ENCODE measurements around the gene FKBP7.
"Not testable (repeated sequence)": the region's sequence is repeated elsewhere in the genome, so short reads cannot be mapped to it uniquely, and the experiment has no call there.

FKBP7 gene

DNA sequence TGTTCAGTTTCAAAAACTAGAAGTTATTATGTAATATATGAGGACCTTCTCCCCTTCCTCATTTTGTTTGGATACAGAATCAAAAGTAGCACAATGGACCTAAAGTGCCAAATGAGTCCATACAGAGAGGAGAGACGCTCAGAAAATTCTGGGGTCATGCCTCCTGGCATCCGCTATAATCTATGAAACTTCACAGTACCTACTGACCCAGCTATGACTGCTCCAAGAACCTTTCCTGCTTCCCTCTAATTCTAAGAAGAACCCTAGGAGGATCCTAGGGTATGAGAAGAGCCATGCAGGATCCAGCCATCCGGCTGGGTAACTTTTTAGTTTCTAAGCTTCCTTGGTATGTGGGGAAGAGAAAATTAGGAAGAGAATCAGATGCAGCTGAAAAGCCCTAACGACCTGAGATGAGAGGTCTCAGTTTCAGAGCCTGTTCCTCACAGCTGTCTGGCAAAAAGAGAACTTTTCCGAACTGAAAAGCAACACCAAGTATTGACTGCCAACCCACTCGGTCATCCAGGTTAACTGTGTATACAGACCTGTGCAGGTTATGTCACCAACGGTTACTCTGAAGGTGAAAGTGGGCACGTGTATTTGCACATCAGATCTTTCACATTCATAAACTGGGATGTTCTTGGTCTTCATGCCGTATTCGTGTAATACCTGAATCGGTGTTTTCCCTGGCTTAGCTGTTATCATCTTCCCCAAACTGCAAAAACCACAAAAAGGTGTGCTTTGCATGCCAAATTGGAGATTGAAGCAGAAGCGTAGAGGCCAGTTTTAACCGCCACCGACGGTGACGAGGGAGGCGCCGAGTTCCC is 28.5 kb downstream of the FKBP7 start:
- DNase-seq (ENCODE audit: low read depth), result peak; percentile 27

- no peak for DNase-seq (ENCODE audit: low read depth)
These were observed 29.3 kb downstream of the FKBP7 start for GRCh38 chr2:178448968-178449661.

GRCh38 chr2:178441426-178441825 is 37.0 kb downstream of the FKBP7 start:
- no peak for DNase-seq (ENCODE audit: low read depth)

GRCh38 chr2:178436662-178437061 is 41.7 kb downstream of the FKBP7 start:
- no peak for DNase-seq (ENCODE audit: low read depth)

- no peak for DNase-seq (ENCODE audit: low read depth)
These were observed 49.1 kb downstream of the FKBP7 start for GRCh38 chr2:178429336-178429735.

GRCh38 chr2:178428396-178428806 is 50.0 kb downstream of the FKBP7 start:
- no peak for DNase-seq (ENCODE audit: low read depth)

- DNase-seq (ENCODE audit: low read depth), result no peak
These were observed 50.9 kb downstream of the FKBP7 start for GRCh38 chr2:178427458-178427857.

- DNase-seq (ENCODE audit: low read depth), result no peak
These were observed 52.0 kb downstream of the FKBP7 start for GRCh38 chr2:178426388-178426787.

- DNase-seq (ENCODE audit: low read depth), result no peak
These were observed 53.1 kb downstream of the FKBP7 start for GRCh38 chr2:178425255-178425827.

- not testable (repeated sequence) for DNase-seq (ENCODE audit: low read depth)
These were observed 54.7 kb downstream of the FKBP7 start for GRCh38 chr2:178423746-178424145.

GRCh38 chr2:178422097-178422496 is 56.3 kb downstream of the FKBP7 start:
- DNase-seq (ENCODE audit: low read depth), result no peak

DNA sequence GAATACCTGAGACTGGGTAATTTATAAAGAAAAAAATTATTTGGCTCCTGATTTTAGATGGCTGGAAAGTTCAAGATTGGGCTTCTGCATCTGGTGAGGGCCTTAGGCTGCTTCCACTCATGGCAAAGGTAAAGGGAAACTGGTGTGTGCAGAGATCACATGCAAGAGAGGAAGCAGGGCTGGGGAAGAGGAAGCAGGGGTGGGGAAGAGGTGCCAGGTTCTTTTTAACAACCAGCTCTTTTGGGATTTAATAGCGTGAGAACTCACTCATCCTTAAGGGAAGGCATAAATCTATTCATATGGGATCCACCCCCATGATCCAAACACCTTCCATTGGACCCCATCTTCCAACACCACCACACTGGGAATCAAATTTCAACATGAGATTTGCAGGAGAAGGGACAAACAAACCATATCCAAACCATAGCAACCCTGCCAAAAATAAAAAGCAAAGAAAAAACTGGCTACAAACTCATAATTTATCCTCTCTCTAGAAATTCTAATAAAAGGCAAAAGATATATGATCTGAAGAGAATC is 57.9 kb downstream of the FKBP7 start:
- DNase-seq (ENCODE audit: low read depth), result no peak

DNA sequence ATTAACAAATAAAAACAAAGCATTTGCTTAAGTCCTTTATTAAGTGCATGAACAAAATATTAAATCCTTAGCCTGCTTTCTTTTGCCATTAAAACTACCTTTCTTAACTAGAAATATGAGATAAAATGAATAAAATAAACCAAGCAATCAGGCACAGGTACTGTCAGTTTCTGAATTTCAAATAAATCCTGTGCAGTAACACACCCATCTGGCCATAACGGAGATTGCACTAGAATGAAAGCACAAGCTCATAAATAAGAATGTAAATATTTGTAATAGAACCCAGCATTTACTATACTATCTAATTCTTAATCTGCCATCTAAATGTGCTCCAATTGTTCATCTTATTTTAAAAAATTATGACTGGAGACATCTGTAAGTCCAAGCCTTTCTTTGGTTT is 59.3 kb downstream of the FKBP7 start:
- DNase-seq (ENCODE audit: low read depth), result peak; percentile 45

DNA sequence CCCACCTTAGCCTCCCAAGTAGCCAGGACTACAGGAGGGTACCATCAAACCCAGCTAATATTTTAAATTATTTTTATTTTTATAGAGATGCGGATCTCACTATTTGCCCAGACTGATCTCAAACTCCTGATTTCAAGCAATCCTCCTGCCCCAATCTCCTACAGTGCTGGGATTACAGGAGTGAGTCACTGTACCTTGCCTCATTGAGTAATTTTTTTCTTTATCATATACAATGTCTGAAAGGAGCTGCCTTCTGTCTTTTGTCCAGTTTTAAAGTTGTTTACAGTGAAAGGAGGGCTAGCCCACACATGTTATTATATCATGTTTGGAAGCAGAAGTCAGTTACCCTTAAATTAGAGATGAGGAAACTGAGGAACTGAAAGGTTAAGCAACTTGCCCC is 60.0 kb downstream of the FKBP7 start:
- peak; percentile 45 for DNase-seq (ENCODE audit: low read depth)

- DNase-seq (ENCODE audit: low read depth), result no peak
These were observed 60.5 kb downstream of the FKBP7 start for GRCh38 chr2:178417916-178418315.

GRCh38 chr2:178415979-178416378 is 62.4 kb downstream of the FKBP7 start:
- no peak for DNase-seq (ENCODE audit: low read depth)

GRCh38 chr2:178414266-178415247 is 63.8 kb downstream of the FKBP7 start:
- DNase-seq (ENCODE audit: low read depth), result peak; percentile 97

All from ELR (cell line).